Keratinocyte (primary cell): ENCODE results near the gene GBGT1.

Experiments
- EZH2 ChIP-seq: IDR thresholded peaks from one replicate; pipeline ENCODE4 v1.6.1; 2012; ENCODE audit warnings: inconsistent platforms, mild to moderate bottlenecking, low read length, moderate library complexity
- TF ChIP-seq, protein P1 (sequence below), 3 experiments: IDR thresholded peaks in 1 of 3; conservative IDR thresholded peaks in 1 of 3; optimal IDR thresholded peaks in 1 of 3; 2 replicates in 2 of 3; 3 replicates in 1 of 3; pipeline versions ENCODE3 to v1.5.1; 2011; ENCODE audit warnings: low read length in 3 of 3, mild to moderate bottlenecking in 3 of 3, moderate library complexity in 2 of 3, control low read depth in 1 of 3, inconsistent platforms in 1 of 3; ENCODE audit not compliant: insufficient read depth in 2 of 3; ENCODE audit errors: extremely low read depth in 1 of 3

DNA sequence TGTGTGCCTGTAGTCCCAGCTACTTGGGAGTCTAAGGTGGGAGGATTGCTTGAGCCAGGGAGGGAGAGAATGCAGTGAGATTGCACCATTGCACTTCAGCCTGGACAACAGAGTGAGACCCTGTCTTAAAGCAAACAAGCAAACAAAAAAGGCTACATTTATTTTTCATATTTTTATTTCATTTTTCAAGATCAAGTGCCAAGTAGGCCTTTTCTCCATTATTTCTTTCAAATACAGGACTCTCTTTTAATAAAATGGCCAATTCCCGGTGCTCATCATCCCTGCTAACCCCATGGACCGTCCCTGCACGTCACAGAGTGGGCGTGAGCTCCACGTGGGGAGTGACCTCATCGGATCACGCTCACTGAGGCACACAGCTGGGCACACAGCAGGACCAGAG is 9.3 kb upstream of the GBGT1 start:
- no peak for TF ChIP-seq EZH2
- TF ChIP-seq, protein P1, sequence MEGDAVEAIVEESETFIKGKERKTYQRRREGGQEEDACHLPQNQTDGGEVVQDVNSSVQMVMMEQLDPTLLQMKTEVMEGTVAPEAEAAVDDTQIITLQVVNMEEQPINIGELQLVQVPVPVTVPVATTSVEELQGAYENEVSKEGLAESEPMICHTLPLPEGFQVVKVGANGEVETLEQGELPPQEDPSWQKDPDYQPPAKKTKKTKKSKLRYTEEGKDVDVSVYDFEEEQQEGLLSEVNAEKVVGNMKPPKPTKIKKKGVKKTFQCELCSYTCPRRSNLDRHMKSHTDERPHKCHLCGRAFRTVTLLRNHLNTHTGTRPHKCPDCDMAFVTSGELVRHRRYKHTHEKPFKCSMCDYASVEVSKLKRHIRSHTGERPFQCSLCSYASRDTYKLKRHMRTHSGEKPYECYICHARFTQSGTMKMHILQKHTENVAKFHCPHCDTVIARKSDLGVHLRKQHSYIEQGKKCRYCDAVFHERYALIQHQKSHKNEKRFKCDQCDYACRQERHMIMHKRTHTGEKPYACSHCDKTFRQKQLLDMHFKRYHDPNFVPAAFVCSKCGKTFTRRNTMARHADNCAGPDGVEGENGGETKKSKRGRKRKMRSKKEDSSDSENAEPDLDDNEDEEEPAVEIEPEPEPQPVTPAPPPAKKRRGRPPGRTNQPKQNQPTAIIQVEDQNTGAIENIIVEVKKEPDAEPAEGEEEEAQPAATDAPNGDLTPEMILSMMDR (optimal IDR thresholded peaks at IDR 0.05 in 1 of 3, IDR thresholded peaks at IDR 0.05 in 1 of 3, conservative IDR thresholded peaks at IDR 0.05 in 1 of 3; ENCODE audit: extremely low read depth in 1 of 3, insufficient read depth in 2 of 3, low read length in 3 of 3): no peak
